ENCODE data around the gene NAALADL2. TPM values are rescaled to one million over a fixed set of nuclear protein-coding genes. Genes with fewer than 3 reads are reported as not detected.

The NAALADL2 gene
- total RNA-seq, 1 experiment from 2014 or later = 1.6 TPM

DNA sequence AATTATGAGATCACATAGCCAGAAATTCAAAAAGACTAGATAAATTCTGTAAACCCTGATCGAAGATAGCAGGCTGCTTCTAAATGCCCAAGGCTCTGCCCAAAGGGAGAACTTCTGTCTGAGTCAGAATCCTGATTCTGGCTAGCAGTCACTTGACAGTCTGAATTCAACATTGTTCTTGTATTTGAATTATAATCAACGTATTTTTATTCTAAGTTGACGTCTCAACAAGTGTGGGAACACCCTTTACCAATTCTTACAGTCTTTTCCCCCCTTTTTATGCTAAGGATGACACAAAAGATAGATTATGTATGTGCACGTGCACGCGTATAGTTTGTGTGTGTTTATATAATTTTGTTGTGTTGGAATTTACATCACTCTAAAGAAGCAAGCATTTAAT is 552.8 kb downstream of the NAALADL2 start:
- Histone ChIP-seq H3K79me2 (ENCODE audit: insufficient read depth, low read length) (no peaks in the 10 kb centered on the region), H3K4ac (ENCODE audit: low read depth, low read length) (no peak overlapping the region), H3K27me3 (ENCODE audit: insufficient read depth, low read length) (no peaks in the 10 kb centered on the region), H3K79me1 (ENCODE audit: insufficient read depth, low read depth, low read length, poor library complexity, severe bottlenecking) (no peaks in the 10 kb centered on the region), H4K5ac (ENCODE audit: insufficient read length, low read depth, low read length) (no peak overlapping the region), H2BK120ac (ENCODE audit: low read depth, low read length, poor library complexity, severe bottlenecking) (no peak overlapping the region), H2AK5ac (ENCODE audit: insufficient read length, low read length) (no peak overlapping the region), H2AFZ (ENCODE audit: low read length) (no peak overlapping the region), H2BK12ac (ENCODE audit: insufficient read length, low read depth, low read length) (no peak overlapping the region), H3K14ac (ENCODE audit: insufficient read depth, low read length) (no peak overlapping the region), H2BK5ac (ENCODE audit: insufficient read length, low read length) (no peak overlapping the region), H2BK20ac (ENCODE audit: low read depth, low read length, poor library complexity, severe bottlenecking) (no peak overlapping the region), H4K91ac (ENCODE audit: insufficient read length, low read depth, low read length) (no peak overlapping the region), H4K8ac (replicated peaks; ENCODE audit: insufficient read length, low read depth, low read length) (no peak overlapping the region), H3K27ac (ENCODE audit: insufficient read length, low read depth, low read length) (no peak overlapping the region), H3K9ac (ENCODE audit: extremely low read depth, insufficient read length, low read length) (no peak overlapping the region), H3K4me2 (ENCODE audit: insufficient read depth, insufficient read length, low read length) (no peak overlapping the region), H3K23me2 (ENCODE audit: insufficient read length, low read depth, low read length, poor library complexity, severe bottlenecking) (no peaks in the 10 kb centered on the region), H3K4me1 (ENCODE audit: insufficient read depth, low read length) (peaks cover 2% of the 10 kb centered on the region; the same call in 1 of the 2 replicates), H2BK15ac (ENCODE audit: low read depth, low read length) (no peak overlapping the region), H3K9me3 (ENCODE audit: control insufficient read depth, low read depth, low read length) (no peaks in the 10 kb centered on the region), H3K23ac (ENCODE audit: insufficient read length, low read depth, low read length) (no peak overlapping the region), H3K18ac (ENCODE audit: insufficient read length, low read depth, low read length) (no peak overlapping the region), H3K56ac (ENCODE audit: insufficient read length, low read depth, low read length) (no peak overlapping the region), H3T11ph (ENCODE audit: low read length) (no peak overlapping the region), H4K20me1 (ENCODE audit: control insufficient read depth, insufficient read depth, insufficient read length) (no peaks in the 10 kb centered on the region)
- Mint-ChIP-seq H3K27me3 (ENCODE audit: low read depth) (no peaks in the 10 kb centered on the region), H3K36me3 (ENCODE audit: insufficient read depth in 1 of 3, low read depth in 3 of 3) (no peaks in the 10 kb centered on the region), H3K4me3 (no peak overlapping the region), H3K27ac (no peak overlapping the region), H3K9me3 (no peaks in the 10 kb centered on the region), H3K4me1 (peaks cover 11 to 15% of the 10 kb centered on the region in 2 experiments)
- DNase-seq = no peak
- TF ChIP-seq, protein P1, sequence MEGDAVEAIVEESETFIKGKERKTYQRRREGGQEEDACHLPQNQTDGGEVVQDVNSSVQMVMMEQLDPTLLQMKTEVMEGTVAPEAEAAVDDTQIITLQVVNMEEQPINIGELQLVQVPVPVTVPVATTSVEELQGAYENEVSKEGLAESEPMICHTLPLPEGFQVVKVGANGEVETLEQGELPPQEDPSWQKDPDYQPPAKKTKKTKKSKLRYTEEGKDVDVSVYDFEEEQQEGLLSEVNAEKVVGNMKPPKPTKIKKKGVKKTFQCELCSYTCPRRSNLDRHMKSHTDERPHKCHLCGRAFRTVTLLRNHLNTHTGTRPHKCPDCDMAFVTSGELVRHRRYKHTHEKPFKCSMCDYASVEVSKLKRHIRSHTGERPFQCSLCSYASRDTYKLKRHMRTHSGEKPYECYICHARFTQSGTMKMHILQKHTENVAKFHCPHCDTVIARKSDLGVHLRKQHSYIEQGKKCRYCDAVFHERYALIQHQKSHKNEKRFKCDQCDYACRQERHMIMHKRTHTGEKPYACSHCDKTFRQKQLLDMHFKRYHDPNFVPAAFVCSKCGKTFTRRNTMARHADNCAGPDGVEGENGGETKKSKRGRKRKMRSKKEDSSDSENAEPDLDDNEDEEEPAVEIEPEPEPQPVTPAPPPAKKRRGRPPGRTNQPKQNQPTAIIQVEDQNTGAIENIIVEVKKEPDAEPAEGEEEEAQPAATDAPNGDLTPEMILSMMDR (conservative IDR thresholded peaks at IDR 0.05) = no peak
- WGBS (ENCODE audit: extremely low coverage, insufficient read length, low lambda C conversion rate) = 100% methylated on average over 1 of the region's 6 CpGs

Data from H9 (cell line).